Measurements from ENCODE around the gene PRAME. TPM values are rescaled to one million over a fixed set of nuclear protein-coding genes. Genes with fewer than 3 reads are reported as not detected.

The PRAME gene
- total RNA-seq, 2 donors from 2014 or later = 2.8 TPM; not detected in 1

DNA sequence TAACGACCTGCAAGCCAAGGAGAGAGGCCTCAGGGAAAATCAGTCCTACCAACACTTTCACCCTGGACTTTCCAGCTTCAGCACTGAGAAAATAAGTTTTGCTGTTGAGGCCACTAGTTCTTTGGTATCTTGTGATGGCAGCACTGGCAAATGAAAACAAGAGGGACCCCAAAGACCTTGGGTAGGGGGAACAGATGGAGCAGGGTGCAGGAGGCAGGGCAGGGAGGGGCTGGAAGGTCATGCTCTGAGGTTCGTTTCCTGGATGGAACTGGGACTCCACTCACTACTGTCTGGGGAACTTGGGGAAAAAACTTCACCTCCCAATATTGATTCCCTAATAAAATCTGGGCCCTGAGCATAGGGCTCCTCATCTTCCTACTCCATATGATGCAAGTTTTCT is 34.2 kb upstream of the PRAME start:
- no peak for DNase-seq
- H3K9ac ChIP-seq (ENCODE audit: low read depth in 2 of 2, low read length in 2 of 2) = no peak overlapping the region
- intact Hi-C loops (cut with DNase I) = no loop called here
- no peaks in the 10 kb centered on the region for H3K9me3 ChIP-seq
- no peaks in the 10 kb centered on the region for H3K36me3 ChIP-seq
- no peak overlapping the region for H3K4me3 ChIP-seq
- no peaks in the 10 kb centered on the region for H3K4me1 ChIP-seq
- H3K27ac ChIP-seq = no peak overlapping the region
- TF ChIP-seq, protein P1, sequence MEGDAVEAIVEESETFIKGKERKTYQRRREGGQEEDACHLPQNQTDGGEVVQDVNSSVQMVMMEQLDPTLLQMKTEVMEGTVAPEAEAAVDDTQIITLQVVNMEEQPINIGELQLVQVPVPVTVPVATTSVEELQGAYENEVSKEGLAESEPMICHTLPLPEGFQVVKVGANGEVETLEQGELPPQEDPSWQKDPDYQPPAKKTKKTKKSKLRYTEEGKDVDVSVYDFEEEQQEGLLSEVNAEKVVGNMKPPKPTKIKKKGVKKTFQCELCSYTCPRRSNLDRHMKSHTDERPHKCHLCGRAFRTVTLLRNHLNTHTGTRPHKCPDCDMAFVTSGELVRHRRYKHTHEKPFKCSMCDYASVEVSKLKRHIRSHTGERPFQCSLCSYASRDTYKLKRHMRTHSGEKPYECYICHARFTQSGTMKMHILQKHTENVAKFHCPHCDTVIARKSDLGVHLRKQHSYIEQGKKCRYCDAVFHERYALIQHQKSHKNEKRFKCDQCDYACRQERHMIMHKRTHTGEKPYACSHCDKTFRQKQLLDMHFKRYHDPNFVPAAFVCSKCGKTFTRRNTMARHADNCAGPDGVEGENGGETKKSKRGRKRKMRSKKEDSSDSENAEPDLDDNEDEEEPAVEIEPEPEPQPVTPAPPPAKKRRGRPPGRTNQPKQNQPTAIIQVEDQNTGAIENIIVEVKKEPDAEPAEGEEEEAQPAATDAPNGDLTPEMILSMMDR (IDR thresholded peaks at IDR 0.05) = no peak
- H3K27me3 ChIP-seq = no peaks in the 10 kb centered on the region

DNA sequence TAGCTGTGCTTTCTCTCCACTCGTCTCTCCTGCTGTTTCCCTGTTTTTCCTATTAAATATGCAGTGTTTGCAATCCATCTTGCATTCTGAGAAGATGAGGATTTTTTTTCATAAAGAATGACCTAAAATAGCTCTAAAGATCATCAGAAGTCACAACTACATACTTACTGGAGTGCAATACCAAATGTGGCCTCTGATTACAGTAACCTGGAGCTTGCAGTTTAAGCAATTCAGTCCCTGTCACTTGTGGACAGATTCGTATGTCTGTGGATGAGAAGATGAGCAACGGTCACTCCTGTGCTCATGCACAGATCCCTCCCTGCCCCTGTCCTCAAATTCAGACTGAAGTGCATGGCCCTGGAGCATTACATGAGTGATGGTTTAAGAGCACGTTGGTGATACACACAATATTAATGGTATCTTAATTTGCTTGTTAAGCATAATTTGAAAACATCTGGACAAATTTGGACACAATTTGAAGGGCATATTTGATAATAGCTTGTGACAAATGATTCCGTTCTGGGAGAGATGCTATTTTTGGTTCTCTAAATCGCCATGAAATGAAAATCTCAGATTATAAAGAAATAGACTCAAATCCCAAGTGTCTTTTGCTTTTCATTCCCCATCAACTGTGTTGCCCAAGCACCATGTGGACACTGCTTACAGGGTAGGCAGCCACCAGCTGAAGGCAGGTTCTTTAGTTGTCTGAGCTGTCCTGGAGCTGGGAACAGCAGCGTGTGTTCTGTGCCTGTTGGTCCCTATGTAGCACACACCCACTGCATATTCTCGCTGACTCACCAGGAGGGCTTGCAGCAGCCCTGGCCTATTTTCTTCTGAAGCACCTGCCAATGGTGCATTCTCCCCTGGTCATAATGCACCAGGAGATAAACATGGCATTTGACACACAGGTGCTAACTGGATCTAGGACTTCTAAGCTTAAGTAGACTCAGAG is 32.6 kb upstream of the PRAME start:
- TF ChIP-seq, protein P1 (IDR thresholded peaks at IDR 0.05) = no peak
- DNase-seq = no peak
- Histone ChIP-seq H3K4me1 (no peaks in the 10 kb centered on the region), H3K4me3 (no peak overlapping the region), H3K9me3 (no peaks in the 10 kb centered on the region), H3K36me3 (no peaks in the 10 kb centered on the region), H3K27ac (no peak overlapping the region), H3K9ac (ENCODE audit: low read depth in 2 of 2, low read length in 2 of 2) (no peak overlapping the region), H3K27me3 (no peaks in the 10 kb centered on the region)
- intact Hi-C loops (cut with DNase I) = no loop called here

DNA sequence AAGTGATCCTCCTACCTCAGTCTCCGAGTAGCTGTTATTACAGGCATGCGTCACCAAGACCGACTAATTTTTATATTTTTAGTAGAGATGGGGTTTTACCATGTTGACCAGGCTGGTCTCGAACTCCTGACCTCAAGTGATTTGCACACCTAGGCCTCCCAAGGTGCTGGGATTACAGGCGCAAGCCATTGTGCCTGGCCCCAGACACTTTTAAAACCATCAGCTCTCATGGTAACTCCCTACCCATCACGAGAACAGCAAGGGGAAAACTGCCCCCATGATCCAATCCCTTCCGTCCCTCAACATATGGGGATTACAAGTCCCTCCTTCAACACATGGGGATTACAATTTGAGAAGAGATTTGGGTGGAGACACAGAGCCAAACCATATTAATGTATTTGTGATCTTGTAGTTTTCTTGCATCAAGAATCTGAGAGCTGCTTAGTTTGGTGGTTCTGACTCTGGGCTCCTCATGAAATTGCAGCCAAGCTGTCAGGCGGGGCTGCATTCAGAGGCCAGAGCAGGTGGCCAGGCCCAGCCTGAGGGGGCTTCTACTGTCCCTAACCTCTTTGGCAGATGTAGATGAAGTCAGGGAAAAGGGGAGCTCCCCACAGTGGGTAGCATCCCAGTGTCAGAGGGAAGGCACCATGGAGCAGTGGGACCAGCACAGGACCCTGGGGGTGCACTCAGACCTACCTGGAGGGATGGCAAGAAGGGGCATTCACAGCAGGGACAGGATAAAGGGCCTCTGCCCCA is 31.2 kb upstream of the PRAME start:
- Histone ChIP-seq H3K27ac (no peak overlapping the region), H3K9me3 (no peaks in the 10 kb centered on the region), H3K9ac (ENCODE audit: low read depth in 2 of 2, low read length in 2 of 2) (no peak overlapping the region), H3K36me3 (no peaks in the 10 kb centered on the region), H3K27me3 (no peaks in the 10 kb centered on the region), H3K4me3 (no peak overlapping the region), H3K4me1 (no peaks in the 10 kb centered on the region)
- no peak for DNase-seq
- intact Hi-C loops (cut with DNase I) = no loop called here
- TF ChIP-seq, protein P1 (IDR thresholded peaks at IDR 0.05) = no peak

DNA sequence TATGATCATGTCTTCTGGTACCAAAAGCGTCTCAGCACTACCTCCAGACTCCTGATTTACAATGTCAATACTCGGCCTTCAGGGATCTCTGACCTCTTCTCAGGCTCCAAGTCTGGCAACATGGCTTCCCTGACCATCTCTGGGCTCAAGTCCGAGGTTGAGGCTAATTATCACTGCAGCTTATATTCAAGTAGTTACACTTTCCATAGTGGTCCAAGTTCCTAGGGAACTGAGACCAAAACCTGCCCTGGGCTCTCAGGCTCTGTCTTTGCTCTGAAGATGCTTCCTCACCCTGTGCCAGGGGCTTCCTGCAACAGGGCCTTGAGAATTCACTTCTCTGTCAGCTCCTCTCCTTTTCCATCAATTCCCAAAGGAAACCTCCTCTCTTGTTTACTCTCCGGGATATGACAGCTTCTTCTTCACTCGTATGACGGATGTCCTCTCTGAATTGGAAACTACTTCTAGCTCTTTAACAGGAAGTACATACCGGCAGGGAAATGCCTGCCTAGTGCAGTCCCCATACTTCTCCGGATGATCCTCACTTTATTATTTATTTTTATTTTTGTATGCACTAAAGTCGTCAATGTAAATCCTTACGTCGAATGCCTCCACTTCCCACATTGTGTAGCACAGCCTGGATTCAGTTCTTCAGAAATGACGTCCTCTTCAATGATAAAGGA is 29.6 kb upstream of the PRAME start:
- Histone ChIP-seq H3K9ac (ENCODE audit: low read depth in 2 of 2, low read length in 2 of 2) (no peak overlapping the region), H3K4me1 (no peaks in the 10 kb centered on the region), H3K27ac (no peak overlapping the region), H3K36me3 (no peaks in the 10 kb centered on the region), H3K9me3 (no peaks in the 10 kb centered on the region), H3K27me3 (no peaks in the 10 kb centered on the region), H3K4me3 (no peak overlapping the region)
- intact Hi-C loops (cut with DNase I) = no loop called here
- DNase-seq = no peak
- TF ChIP-seq, protein P1 (IDR thresholded peaks at IDR 0.05) = no peak

DNA sequence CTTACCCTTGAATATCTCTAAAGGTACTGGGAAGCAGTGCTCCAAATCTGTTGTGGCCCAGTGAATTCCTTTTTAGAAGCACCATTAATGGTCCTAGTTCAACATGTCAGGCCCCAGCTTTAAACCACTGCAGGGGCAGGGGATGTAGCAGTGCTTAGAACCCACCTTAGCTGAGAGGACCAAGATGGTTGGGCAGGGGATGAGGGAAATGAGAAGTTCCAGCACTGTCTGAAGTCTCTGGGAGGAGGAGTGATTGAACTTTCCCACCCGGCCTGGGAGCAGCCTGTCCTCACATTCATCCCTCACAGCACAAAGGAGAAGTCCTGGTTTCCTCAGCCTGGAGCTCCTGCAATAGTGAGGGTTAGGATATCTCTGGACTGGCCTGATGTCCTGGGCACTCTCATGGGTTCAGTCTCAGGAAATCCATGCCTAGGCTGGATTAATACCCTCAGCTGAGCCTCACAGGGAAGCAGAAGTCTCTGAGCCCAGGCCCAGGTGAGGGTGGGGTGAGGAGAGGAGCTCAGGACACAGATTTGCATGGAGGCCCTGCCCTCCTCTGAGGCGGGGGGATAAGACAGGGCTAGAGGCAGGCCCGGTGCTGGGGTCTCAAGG is 28.6 kb upstream of the PRAME start:
- intact Hi-C loops (cut with DNase I) = no loop called here
- H3K9ac ChIP-seq (ENCODE audit: low read depth in 2 of 2, low read length in 2 of 2) = no peak overlapping the region
- TF ChIP-seq, protein P1 (IDR thresholded peaks at IDR 0.05) = no peak
- DNase-seq = no peak
- no peaks in the 10 kb centered on the region for H3K27me3 ChIP-seq
- no peaks in the 10 kb centered on the region for H3K9me3 ChIP-seq
- H3K4me3 ChIP-seq = no peak overlapping the region
- H3K4me1 ChIP-seq = no peaks in the 10 kb centered on the region
- H3K27ac ChIP-seq = no peak overlapping the region
- no peaks in the 10 kb centered on the region for H3K36me3 ChIP-seq
